ENCODE measurements around the gene FAM167B.
"Not testable (repeated sequence)": the region's sequence is repeated elsewhere in the genome, so short reads cannot be mapped to it uniquely, and the experiment has no call there.

The FAM167B gene

GRCh38 chr1:32263744-32264143 is 16.7 kb downstream of the FAM167B start:
- no peak for DNase-seq

GRCh38 chr1:32265846-32266245 is 18.8 kb downstream of the FAM167B start:
- no peak for DNase-seq

- DNase-seq: no peak
Measured at GRCh38 chr1:32266921-32267591, 20.0 kb downstream of the FAM167B start.

GRCh38 chr1:32269744-32270143 is 22.7 kb downstream of the FAM167B start:
- no peak for DNase-seq

- no peak for DNase-seq
Measured at GRCh38 chr1:32272557-32273390, 25.8 kb downstream of the FAM167B start.

GRCh38 chr1:32273391-32274208 is 26.6 kb downstream of the FAM167B start:
- peak; percentile 62 to 70 for DNase-seq

- no peak for DNase-seq
Measured at GRCh38 chr1:32274646-32275340, 27.8 kb downstream of the FAM167B start.

GRCh38 chr1:32275424-32275823 is 28.4 kb downstream of the FAM167B start:
- no peak for DNase-seq

GRCh38 chr1:32276032-32276782 is 29.2 kb downstream of the FAM167B start:
- DNase-seq: no peak

GRCh38 chr1:32284777-32285176 is 37.8 kb downstream of the FAM167B start:
- not testable (repeated sequence) for DNase-seq

GRCh38 chr1:32285658-32286057 is 38.6 kb downstream of the FAM167B start:
- DNase-seq: no peak

GRCh38 chr1:32286763-32287162 is 39.7 kb downstream of the FAM167B start:
- DNase-seq: no peak

- no peak for DNase-seq
Measured at GRCh38 chr1:32289256-32289655, 42.2 kb downstream of the FAM167B start.

- no peak for DNase-seq
Measured at GRCh38 chr1:32291145-32291707, 44.2 kb downstream of the FAM167B start.

GRCh38 chr1:32291708-32292538 is 44.9 kb downstream of the FAM167B start, which contains the start of gene HDAC1:
Gene HDAC1, plus strand, starts transcription at chr1:32292083. Its CDS starts 87 bp downstream, at chr1:32292170.
- DNase-seq: peak; percentile 91 to 98

- not testable (repeated sequence) for DNase-seq
Measured at GRCh38 chr1:32298211-32298610, 51.2 kb downstream of the FAM167B start.

Measured in NCI-H526 (cell line).